ENCODE data around the gene RHOC.

The RHOC gene

GRCh38 chr1:112675728-112676381, 31.1 kb downstream of the RHOC start:
- no peak for DNase-seq

GRCh38 chr1:112674986-112675727, 31.8 kb downstream of the RHOC start:
- peak; percentile 53 for DNase-seq

GRCh38 chr1:112674440-112674985, 32.4 kb downstream of the RHOC start, which contains the start of gene MOV10:
TSS of gene MOV10 (plus strand) at chr1:112674659. CDS start at chr1:112674913, 254 bp downstream.
- peak; percentile 48 for DNase-seq

GRCh38 chr1:112673592-112674439, 33.1 kb downstream of the RHOC start:
- DNase-seq, result no peak

- no peak for DNase-seq
Observed at GRCh38 chr1:112672842-112673241, 34.1 kb downstream of the RHOC start.

- DNase-seq, result no peak
Observed at GRCh38 chr1:112672009-112672408, 34.9 kb downstream of the RHOC start.

- no peak for DNase-seq
Observed at GRCh38 chr1:112666946-112667345, 40.0 kb downstream of the RHOC start.

- DNase-seq, result no peak
Observed at GRCh38 chr1:112665857-112666256, 41.1 kb downstream of the RHOC start.

GRCh38 chr1:112651205-112651604, 55.7 kb downstream of the RHOC start:
- DNase-seq, result no peak
